HG03060 (cell line): ENCODE measurements around the gene TBRG4.

Experiments
- ATAC-seq: cut with Tn5 transposase; IDR thresholded peaks from one replicate; pipeline ENCODE4 v1.9.1; 2021; ENCODE audit warnings: low read depth, moderate number of reproducible peaks; ENCODE audit not compliant: unreplicated experiment

The TBRG4 gene

GRCh38 chr7:45061352-45061751, 50.1 kb downstream of the TBRG4 start:
- no peak for ATAC-seq

GRCh38 chr7:45060295-45060694, 51.2 kb downstream of the TBRG4 start:
- no peak for ATAC-seq

GRCh38 chr7:45057878-45058277, 53.6 kb downstream of the TBRG4 start:
- ATAC-seq = no peak

GRCh38 chr7:45055594-45056219, 55.8 kb downstream of the TBRG4 start:
- no peak for ATAC-seq

GRCh38 chr7:45055016-45055415, 56.5 kb downstream of the TBRG4 start:
- no peak for ATAC-seq

GRCh38 chr7:45054442-45054841, 57.1 kb downstream of the TBRG4 start:
- ATAC-seq = no peak

- no peak for ATAC-seq
Measured at GRCh38 chr7:45053941-45054340, 57.6 kb downstream of the TBRG4 start.

GRCh38 chr7:45053401-45053800, 58.1 kb downstream of the TBRG4 start:
- ATAC-seq = no peak

- no peak for ATAC-seq
Measured at GRCh38 chr7:45052011-45052410, 59.5 kb downstream of the TBRG4 start.

- no peak for ATAC-seq
Measured at GRCh38 chr7:45050198-45050597, 61.3 kb downstream of the TBRG4 start.
